Activated T-cell treated with anti-CD3 and anti-CD28 coated beads for 48 hours (primary cell): Measurements from ENCODE around the gene CCDC40.
"Not testable (repeated sequence)": the region's sequence is repeated elsewhere in the genome, so short reads cannot be mapped to it uniquely, and the experiment has no call there.

ENCODE experiments used
- DNase-seq: peaks from one replicate; pipeline ENCODE4 v3.0.0-alpha.2; 2020; ENCODE audit warnings: low read depth

The CCDC40 gene

DNA sequence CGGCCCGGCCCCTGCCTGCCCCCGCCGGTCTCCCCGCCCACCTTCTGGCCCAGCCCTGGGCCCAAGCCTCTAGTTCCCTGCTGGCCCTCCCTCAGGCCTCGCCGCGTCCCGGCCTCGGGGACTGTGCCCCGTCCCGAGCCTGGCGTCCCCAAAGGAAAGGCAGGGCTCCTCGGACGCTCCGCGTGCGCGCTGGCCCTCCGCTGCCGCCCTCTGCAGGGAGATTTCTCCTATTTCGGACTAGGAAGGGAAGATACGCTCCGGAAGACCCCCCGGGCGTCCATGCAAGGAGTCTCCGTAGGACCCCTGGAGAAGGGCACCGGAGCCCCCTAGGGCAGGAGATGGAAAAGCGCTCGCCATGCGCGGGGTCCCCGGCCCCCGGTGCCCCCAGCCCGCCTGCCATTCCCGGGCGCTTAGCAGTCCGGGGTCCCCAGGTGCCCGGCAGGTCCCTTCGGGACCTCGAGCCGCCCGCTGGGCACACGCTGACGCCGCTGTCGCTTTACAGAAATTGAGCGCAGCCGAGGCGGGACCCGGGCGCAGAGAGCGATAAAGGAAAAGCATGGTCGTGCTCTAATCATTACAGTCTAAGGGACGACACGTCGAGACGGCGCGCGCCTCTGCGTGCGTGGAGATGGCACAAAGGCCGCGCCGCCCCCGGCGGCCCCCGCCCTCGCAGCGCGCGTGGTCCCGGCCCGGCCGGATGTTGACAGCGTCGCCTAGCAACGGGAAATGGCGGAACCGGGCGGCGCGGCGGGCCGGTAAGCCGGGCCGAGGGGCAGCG lies at the start of gene CCDC40:
Gene CCDC40, plus strand, starts transcription at position 706 of the 778 bp plus-strand sequence. Its CDS starts 21 bp downstream, at position 727.
- peak; percentile 66 for DNase-seq

DNA sequence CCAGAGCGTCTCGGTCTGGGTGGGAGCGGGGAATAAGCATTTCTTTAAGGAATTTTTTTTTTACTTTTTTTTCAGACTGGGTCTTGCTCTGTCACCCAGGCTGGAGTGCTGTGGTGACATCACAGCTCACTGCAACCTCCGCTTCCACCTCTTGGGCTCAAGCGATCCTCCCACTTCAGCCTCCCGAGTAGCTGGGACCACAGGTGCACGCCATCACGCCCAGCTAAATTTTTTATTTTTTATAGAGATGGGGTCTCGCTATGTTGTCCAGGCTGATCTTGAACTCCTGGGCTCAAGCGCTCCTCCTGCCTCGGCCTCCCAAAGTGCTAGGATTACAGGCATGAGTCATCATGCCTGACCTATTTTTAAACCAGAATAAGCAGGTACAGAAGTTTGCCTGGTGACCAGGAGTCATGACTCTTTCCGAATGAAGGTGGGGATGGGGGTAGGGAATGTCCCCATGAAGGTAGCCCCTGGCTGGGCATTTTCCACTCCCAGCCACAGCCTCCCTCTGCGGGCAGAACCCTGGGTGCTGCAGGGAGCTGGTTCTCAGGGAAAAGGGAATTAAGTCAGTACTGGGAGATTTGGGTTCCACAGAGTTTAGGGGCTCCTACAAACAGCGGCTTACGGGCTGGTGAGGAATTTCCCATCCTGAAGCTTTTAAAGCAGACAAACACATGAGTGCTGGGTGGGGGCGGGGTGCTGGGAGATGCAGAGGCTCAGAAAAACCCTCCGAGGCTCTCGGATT lies 49.1 kb upstream of the CCDC40 start:
- DNase-seq: no peak

GRCh38 chr17:79987935-79988184 lies 48.6 kb upstream of the CCDC40 start:
- DNase-seq: no peak

DNA sequence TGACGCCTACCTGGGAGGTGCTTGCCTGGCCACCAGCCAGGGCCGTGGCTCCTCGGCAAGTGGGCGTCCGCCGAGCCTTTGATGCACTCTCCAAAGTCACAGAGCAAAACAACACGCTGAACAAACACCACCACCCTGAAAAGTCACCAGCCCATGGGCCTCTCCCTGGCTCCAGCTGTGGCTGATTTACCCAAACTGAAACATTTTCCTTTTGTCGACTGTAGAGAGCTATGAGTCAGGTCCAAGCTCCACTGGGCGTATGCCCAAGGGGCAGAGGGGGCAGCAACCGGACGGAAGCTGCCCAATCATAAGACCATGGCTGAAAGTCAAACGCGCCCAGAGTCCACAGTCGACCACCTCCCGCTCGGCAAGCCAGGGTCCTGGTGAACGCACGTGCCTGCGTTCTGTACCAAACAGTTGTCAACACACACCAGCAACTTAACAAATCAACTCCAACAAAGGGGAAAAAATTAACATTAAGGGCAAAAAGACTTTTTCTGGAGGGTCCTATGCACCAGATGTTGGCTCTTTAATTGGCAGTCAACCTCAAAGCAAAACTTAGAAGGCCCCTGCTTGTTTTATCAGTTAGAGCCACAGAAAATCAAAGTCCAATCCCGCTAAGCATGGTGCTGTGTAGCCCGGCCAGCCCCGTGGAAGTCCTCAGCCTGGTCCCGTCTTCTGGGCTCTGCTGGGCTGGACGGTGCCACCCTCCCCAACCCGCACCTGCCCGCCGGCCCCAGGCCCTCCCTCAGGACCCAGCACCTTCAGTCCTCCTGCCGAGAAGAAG lies 48.1 kb upstream of the CCDC40 start:
- DNase-seq: no peak

DNA sequence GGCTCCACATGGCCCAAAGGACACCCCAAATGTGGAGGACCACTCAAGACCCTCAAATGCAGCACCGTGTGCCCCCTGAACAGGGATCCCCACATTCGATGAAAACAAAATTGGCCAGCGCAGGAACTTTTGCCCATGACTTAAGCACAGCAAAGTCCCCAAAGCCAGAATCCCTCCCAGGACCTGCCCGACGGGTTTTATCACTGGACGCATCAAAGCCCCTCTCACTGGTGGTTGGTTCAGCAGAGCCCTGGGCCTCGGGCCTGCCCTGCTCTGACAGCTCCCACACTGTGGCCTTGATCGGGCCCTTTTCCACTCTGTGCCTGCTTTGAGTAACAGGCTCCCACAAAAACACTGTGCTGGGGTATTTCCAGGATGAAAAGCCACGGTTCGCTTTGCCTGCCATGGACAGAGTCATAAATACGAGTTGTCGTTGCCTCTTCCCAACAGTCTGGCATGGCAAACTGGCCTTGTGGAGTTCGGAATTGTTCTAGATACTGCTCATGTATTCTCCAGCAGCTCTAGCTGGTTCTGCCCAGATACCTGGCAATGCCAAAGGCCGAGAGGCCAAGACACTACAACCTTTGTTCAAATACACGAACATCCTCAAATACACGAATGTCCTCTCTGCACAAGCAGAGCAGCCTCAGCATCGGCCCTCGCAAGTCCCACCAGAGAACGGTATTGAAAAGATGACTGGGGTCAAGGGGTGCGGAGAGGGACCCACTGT lies 47.2 kb upstream of the CCDC40 start:
- DNase-seq: no peak

- DNase-seq: no peak
Measured at GRCh38 chr17:79990051-79990592, 46.3 kb upstream of the CCDC40 start.

GRCh38 chr17:79990704-79991103 lies 45.7 kb upstream of the CCDC40 start:
- DNase-seq: no peak

- DNase-seq: peak; percentile 76
Measured at GRCh38 chr17:79991140-79991923, 45.1 kb upstream of the CCDC40 start.

DNA sequence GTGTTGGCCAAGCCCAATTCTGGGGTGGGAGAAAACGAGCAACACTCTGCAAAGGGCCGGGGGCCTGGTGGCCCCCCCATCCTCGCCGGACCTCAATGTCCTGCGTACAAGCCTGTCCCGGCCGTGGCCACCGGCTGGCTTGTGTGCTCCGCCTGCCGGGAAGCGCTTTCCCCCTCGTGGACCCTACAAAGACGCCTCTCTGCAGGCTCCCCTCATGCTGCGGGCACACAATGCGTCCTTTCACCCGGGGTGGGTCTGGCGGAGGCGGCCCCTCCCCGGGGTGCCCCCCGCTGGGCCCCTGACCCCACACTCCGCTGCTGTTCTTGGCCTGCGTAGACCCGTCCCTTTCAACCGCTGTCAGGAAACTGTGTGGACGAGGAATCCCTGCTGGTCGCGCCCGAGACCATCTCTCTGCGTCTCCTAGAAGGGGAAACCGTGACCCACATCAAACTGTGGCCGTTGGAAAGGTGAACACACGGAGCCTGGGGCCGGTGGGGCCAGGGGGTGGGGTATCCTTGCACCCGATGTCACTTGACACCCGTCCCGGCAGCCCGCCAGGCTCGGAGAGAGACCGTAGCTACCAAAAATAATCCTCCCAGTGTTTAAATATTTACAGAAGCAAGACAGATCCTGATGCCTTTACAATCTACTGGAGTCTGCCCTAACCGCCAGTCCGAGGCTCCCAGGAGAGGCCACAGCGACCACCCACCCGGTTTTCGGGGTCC lies 44.4 kb upstream of the CCDC40 start:
- no peak for DNase-seq

GRCh38 chr17:79992649-79993389 lies 43.6 kb upstream of the CCDC40 start:
- no peak for DNase-seq

GRCh38 chr17:79993390-79994227 lies 42.8 kb upstream of the CCDC40 start:
- DNase-seq: peak; percentile 59

- not testable (repeated sequence) for DNase-seq
Measured at GRCh38 chr17:79994228-79994569, 42.2 kb upstream of the CCDC40 start.

DNA sequence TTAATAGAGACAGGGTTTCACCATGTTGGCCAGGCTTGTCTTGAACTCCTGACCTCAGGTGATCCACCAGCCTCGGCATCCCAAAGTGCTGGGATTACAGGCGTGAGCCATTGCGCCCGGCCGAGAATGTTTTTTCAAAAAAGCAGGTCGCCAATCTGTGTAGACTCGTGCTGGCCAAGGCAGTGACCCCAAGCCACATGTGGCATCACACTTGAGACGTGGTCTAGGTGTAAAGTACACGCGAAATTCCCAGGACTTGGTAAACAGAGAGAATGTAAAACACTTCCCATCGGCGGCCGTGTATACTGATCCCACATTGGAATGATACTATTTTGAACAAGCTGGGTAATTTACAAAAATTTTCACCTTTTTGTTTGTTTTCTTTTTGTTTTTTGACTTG lies 41.8 kb upstream of the CCDC40 start:
- no peak for DNase-seq

- DNase-seq: no peak
Measured at GRCh38 chr17:79995696-79996095, 40.7 kb upstream of the CCDC40 start.

GRCh38 chr17:79996291-79996690 lies 40.2 kb upstream of the CCDC40 start:
- DNase-seq: no peak

GRCh38 chr17:79997011-79997660 lies 39.3 kb upstream of the CCDC40 start:
- DNase-seq: peak; percentile 54

DNA sequence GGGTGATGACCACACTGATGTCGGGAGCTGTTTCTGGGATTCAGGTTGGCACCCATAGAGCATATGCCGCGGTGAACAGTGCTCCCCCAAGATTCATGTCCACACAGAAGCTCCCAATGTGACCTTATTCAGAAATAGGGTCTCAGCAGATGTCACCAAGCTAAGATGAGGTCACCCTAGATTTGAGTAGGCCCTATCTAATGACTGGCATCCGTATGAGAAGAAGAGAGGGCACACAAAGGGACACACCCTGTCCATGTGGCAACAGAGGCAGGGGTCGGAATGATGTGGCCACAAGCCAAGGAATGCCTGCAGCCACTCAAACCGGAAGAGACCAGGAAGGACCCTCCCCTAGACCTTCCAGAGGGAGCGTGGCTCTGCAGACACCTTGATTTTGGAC lies 36.3 kb upstream of the CCDC40 start:
- no peak for DNase-seq
